Measurements from ENCODE around the gene NAA16.
"Not testable (repeated sequence)": the region's sequence is repeated elsewhere in the genome, so short reads cannot be mapped to it uniquely, and the experiment has no call there.

NAA16 gene

GRCh38 chr13:41408121-41408520 is 97.1 kb downstream of the NAA16 start:
- DNase-seq (ENCODE audit: low spot score): no peak

DNA sequence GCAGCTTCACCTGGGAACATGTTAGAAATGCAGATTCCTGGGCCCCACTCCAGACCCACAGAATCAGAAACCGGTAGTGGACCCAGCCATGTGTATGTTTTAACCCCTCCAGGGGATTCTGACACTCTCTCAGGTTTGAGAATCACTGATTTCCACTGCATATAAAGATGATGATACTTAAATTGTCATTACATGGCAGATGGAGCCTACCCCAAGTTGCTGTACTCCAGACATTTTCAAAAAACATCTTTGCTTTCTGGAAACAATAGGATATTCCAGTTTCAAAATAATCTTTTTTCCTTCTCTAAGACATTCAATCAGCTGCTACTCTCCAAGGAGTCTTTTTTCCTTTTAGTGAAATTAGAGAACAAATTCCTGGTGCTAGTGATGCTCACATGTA is 97.7 kb downstream of the NAA16 start:
- no peak for DNase-seq (ENCODE audit: low spot score)

- no peak for DNase-seq (ENCODE audit: low spot score)
These were observed 98.5 kb downstream of the NAA16 start for GRCh38 chr13:41409611-41410010.

GRCh38 chr13:41411060-41411459 is 100.0 kb downstream of the NAA16 start:
- no peak for DNase-seq (ENCODE audit: low spot score)

GRCh38 chr13:41411522-41411921 is 100.5 kb downstream of the NAA16 start:
- no peak for DNase-seq (ENCODE audit: low spot score)

GRCh38 chr13:41413872-41414271 is 102.8 kb downstream of the NAA16 start:
- DNase-seq (ENCODE audit: low spot score): no peak

GRCh38 chr13:41416276-41416675 is 105.2 kb downstream of the NAA16 start:
- no peak for DNase-seq (ENCODE audit: low spot score)

DNA sequence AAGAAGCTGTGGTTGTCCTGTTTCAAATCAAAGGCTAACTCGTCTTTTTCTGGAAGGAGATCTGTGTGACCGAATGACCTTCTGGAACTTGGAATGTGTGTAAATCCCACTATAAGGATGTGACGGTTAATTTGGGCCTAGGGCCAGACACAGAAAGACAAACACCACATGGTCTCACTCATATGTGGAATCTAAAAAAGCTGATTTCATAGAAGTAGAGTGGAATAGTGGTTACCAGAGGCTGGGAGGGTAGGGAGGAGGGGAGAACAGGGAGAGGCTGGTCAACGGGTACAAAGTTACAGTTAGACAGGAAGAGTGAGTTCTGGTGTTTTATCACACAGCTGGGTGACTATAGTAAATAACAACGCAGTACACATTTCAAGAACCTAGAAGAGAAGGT is 107.0 kb downstream of the NAA16 start:
- no peak for DNase-seq (ENCODE audit: low spot score)

- no peak for DNase-seq (ENCODE audit: low spot score)
These were observed 107.7 kb downstream of the NAA16 start for GRCh38 chr13:41418731-41419130.

- no peak for DNase-seq (ENCODE audit: low spot score)
These were observed 108.1 kb downstream of the NAA16 start for GRCh38 chr13:41419206-41419605.

DNA sequence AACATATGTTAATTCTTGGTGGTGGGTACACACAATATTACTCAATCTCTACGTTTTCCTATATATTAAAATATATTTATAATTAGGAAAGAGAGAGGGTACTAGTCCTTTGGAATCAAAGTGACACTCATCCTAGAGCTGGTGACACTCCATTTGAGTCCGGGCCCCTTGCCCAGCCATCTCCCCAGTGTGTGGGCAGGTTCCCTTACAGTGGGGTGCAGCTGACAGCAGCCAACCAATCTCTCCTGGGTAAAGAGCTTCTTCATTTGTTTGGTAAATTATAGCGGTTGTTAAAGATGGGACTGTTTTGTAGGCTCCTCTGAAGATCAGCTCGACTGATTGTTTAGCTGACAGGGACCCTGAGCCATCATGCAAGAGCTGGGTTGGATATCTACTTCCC is 109.1 kb downstream of the NAA16 start:
- no peak for DNase-seq (ENCODE audit: low spot score)

GRCh38 chr13:41421330-41421729 is 110.3 kb downstream of the NAA16 start:
- not testable (repeated sequence) for DNase-seq (ENCODE audit: low spot score)

GRCh38 chr13:41421983-41422382 is 110.9 kb downstream of the NAA16 start:
- DNase-seq (ENCODE audit: low spot score): not testable (repeated sequence)

DNA sequence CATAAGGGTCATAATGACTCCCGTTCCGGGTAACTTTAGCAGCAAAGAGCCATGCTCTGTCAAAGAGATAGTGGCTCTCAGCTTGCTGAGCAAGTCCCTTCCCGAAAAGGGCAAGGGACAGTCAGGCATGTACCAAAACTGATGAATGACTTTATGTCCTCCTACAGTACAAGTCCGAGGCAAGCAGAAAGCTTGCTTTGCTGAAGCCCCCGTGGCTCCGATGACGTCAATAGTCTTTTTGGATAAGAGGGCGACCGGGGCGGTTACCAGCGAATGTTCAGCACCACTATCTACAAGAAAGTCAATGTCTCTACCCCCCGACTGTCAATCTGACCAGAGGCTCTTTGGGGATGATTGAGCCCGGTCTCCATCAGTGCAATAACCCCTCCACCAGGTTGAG is 112.2 kb downstream of the NAA16 start:
- not testable (repeated sequence) for DNase-seq (ENCODE audit: low spot score)

GRCh38 chr13:41424675-41425074 is 113.6 kb downstream of the NAA16 start:
- DNase-seq (ENCODE audit: low spot score): not testable (repeated sequence)

GRCh38 chr13:41426047-41426446 is 115.0 kb downstream of the NAA16 start:
- no peak for DNase-seq (ENCODE audit: low spot score)

Small RNA genes lying within 50 kb of the gene (small RNA-seq; reads per million reads assigned to genes)
- gene RNU6-57P: 0 to 0.03 reads per million in 2 experiments
